ENCODE data around the gene ARID1B.

ARID1B gene

GRCh38 chr6:157096105-157096504 is 318.9 kb downstream of the ARID1B start:
- Histone ChIP-seq H3K27ac (ENCODE audit: low read depth, low read length) (no peak overlapping the region), H3K9me3 (ENCODE audit: insufficient read depth, low read depth, low read length) (no peaks in the 10 kb centered on the region), H3K9ac (ENCODE audit: low read depth, low read length) (no peak overlapping the region), H3K27me3 (ENCODE audit: insufficient read depth, low read length) (no peaks in the 10 kb centered on the region), H3K36me3 (ENCODE audit: insufficient read depth, low read length) (peaks cover 7% of the 10 kb centered on the region; the same call in 1 of the 2 replicates), H3K4me1 (ENCODE audit: insufficient read depth, low read length) (peaks cover 17% of the 10 kb centered on the region), H3K4me3 (ENCODE audit: low read length) (no peak overlapping the region)
- WGBS: 93% methylated on average over 6 of the region's 6 CpGs

- Histone ChIP-seq H3K9me3 (ENCODE audit: insufficient read depth, low read depth, low read length) (no peaks in the 10 kb centered on the region), H3K27ac (ENCODE audit: low read depth, low read length) (no peak overlapping the region), H3K4me3 (ENCODE audit: low read length) (no peak overlapping the region), H3K36me3 (ENCODE audit: insufficient read depth, low read length) (peaks cover 7% of the 10 kb centered on the region; the same call in 1 of the 2 replicates), H3K27me3 (ENCODE audit: insufficient read depth, low read length) (no peaks in the 10 kb centered on the region), H3K4me1 (ENCODE audit: insufficient read depth, low read length) (peaks cover 13% of the 10 kb centered on the region), H3K9ac (ENCODE audit: low read depth, low read length) (no peak overlapping the region)
- WGBS: 96% methylated on average over 5 of the region's 7 CpGs
Observed at GRCh38 chr6:157096522-157096921, 319.3 kb downstream of the ARID1B start.

GRCh38 chr6:157097255-157097955 is 320.2 kb downstream of the ARID1B start:
- H3K9me3 ChIP-seq (ENCODE audit: insufficient read depth, low read depth, low read length): no peaks in the 10 kb centered on the region
- no peak overlapping the region for H3K27ac ChIP-seq (ENCODE audit: low read depth, low read length)
- 94% methylated on average over 16 of the region's 16 CpGs for WGBS
- H3K4me1 ChIP-seq (ENCODE audit: insufficient read depth, low read length): peaks cover 4% of the 10 kb centered on the region
- H3K9ac ChIP-seq (ENCODE audit: low read depth, low read length): no peak overlapping the region
- H3K36me3 ChIP-seq (ENCODE audit: insufficient read depth, low read length): peaks cover 7% of the 10 kb centered on the region; the same call in 1 of the 2 replicates
- no peak overlapping the region for H3K4me3 ChIP-seq (ENCODE audit: low read length)
- H3K27me3 ChIP-seq (ENCODE audit: insufficient read depth, low read length): no peaks in the 10 kb centered on the region

- no peaks in the 10 kb centered on the region for H3K36me3 ChIP-seq (ENCODE audit: insufficient read depth, low read length)
- no peaks in the 10 kb centered on the region; the same call in 1 of the 2 replicates for H3K4me1 ChIP-seq (ENCODE audit: insufficient read depth, low read length)
- no peak overlapping the region for H3K4me3 ChIP-seq (ENCODE audit: low read length)
- WGBS: 82% methylated on average over 8 of the region's 8 CpGs
- H3K27me3 ChIP-seq (ENCODE audit: insufficient read depth, low read length): no peaks in the 10 kb centered on the region
- no peaks in the 10 kb centered on the region for H3K9me3 ChIP-seq (ENCODE audit: insufficient read depth, low read depth, low read length)
- H3K27ac ChIP-seq (ENCODE audit: low read depth, low read length): no peak overlapping the region
- H3K9ac ChIP-seq (ENCODE audit: low read depth, low read length): no peak overlapping the region
Observed at GRCh38 chr6:157098999-157099398, 321.8 kb downstream of the ARID1B start.

- H3K4me1 ChIP-seq (ENCODE audit: insufficient read depth, low read length): no peaks in the 10 kb centered on the region; the same call in 1 of the 2 replicates
- no peak overlapping the region for H3K4me3 ChIP-seq (ENCODE audit: low read length)
- H3K9me3 ChIP-seq (ENCODE audit: insufficient read depth, low read depth, low read length): no peaks in the 10 kb centered on the region
- 93% methylated on average over 7 of the region's 7 CpGs for WGBS
- H3K27ac ChIP-seq (ENCODE audit: low read depth, low read length): no peak overlapping the region
- H3K9ac ChIP-seq (ENCODE audit: low read depth, low read length): no peak overlapping the region
- H3K36me3 ChIP-seq (ENCODE audit: insufficient read depth, low read length): no peaks in the 10 kb centered on the region
- no peaks in the 10 kb centered on the region for H3K27me3 ChIP-seq (ENCODE audit: insufficient read depth, low read length)
Observed at GRCh38 chr6:157099912-157100593, 322.9 kb downstream of the ARID1B start.

GRCh38 chr6:157101166-157101565 is 324.0 kb downstream of the ARID1B start:
- Histone ChIP-seq H3K36me3 (ENCODE audit: insufficient read depth, low read length) (no peaks in the 10 kb centered on the region), H3K27ac (ENCODE audit: low read depth, low read length) (no peak overlapping the region), H3K4me1 (ENCODE audit: insufficient read depth, low read length) (no peaks in the 10 kb centered on the region), H3K27me3 (ENCODE audit: insufficient read depth, low read length) (no peaks in the 10 kb centered on the region), H3K9ac (ENCODE audit: low read depth, low read length) (no peak overlapping the region), H3K4me3 (ENCODE audit: low read length) (no peak overlapping the region), H3K9me3 (ENCODE audit: insufficient read depth, low read depth, low read length) (no peaks in the 10 kb centered on the region)
- WGBS: 95% methylated on average over 1 of the region's 1 CpG

- H3K9me3 ChIP-seq (ENCODE audit: insufficient read depth, low read depth, low read length): no peaks in the 10 kb centered on the region
- H3K27me3 ChIP-seq (ENCODE audit: insufficient read depth, low read length): no peaks in the 10 kb centered on the region
- no peaks in the 10 kb centered on the region for H3K36me3 ChIP-seq (ENCODE audit: insufficient read depth, low read length)
- no peak overlapping the region for H3K4me3 ChIP-seq (ENCODE audit: low read length)
- H3K4me1 ChIP-seq (ENCODE audit: insufficient read depth, low read length): no peaks in the 10 kb centered on the region
- WGBS: no CpG with 5 or more reads among the region's 1 CpG
- H3K27ac ChIP-seq (ENCODE audit: low read depth, low read length): no peak overlapping the region
- H3K9ac ChIP-seq (ENCODE audit: low read depth, low read length): no peak overlapping the region
Observed at GRCh38 chr6:157104803-157105202, 327.6 kb downstream of the ARID1B start.

- Histone ChIP-seq H3K36me3 (ENCODE audit: insufficient read depth, low read length) (peaks cover 4% of the 10 kb centered on the region; the same call in 1 of the 2 replicates), H3K4me3 (ENCODE audit: low read length) (no peak overlapping the region), H3K9me3 (ENCODE audit: insufficient read depth, low read depth, low read length) (no peaks in the 10 kb centered on the region), H3K27me3 (ENCODE audit: insufficient read depth, low read length) (no peaks in the 10 kb centered on the region), H3K27ac (ENCODE audit: low read depth, low read length) (no peak overlapping the region), H3K9ac (ENCODE audit: low read depth, low read length) (no peak overlapping the region), H3K4me1 (ENCODE audit: insufficient read depth, low read length) (no peaks in the 10 kb centered on the region)
- 96% methylated on average over 2 of the region's 2 CpGs for WGBS
Observed at GRCh38 chr6:157106487-157106886, 329.3 kb downstream of the ARID1B start.

GRCh38 chr6:157107571-157107914 is 330.4 kb downstream of the ARID1B start:
- Histone ChIP-seq H3K4me1 (ENCODE audit: insufficient read depth, low read length) (no peaks in the 10 kb centered on the region), H3K27ac (ENCODE audit: low read depth, low read length) (no peak overlapping the region), H3K27me3 (ENCODE audit: insufficient read depth, low read length) (no peaks in the 10 kb centered on the region), H3K9me3 (ENCODE audit: insufficient read depth, low read depth, low read length) (no peaks in the 10 kb centered on the region), H3K36me3 (ENCODE audit: insufficient read depth, low read length) (peaks cover 11% of the 10 kb centered on the region; the same call in 1 of the 2 replicates), H3K4me3 (ENCODE audit: low read length) (no peak overlapping the region), H3K9ac (ENCODE audit: low read depth, low read length) (no peak overlapping the region)
- WGBS: 98% methylated on average over 3 of the region's 4 CpGs

- peaks cover 11% of the 10 kb centered on the region; the same call in 1 of the 2 replicates for H3K36me3 ChIP-seq (ENCODE audit: insufficient read depth, low read length)
- no peaks in the 10 kb centered on the region for H3K9me3 ChIP-seq (ENCODE audit: insufficient read depth, low read depth, low read length)
- no peaks in the 10 kb centered on the region for H3K27me3 ChIP-seq (ENCODE audit: insufficient read depth, low read length)
- 94% methylated on average over 6 of the region's 6 CpGs for WGBS
- no peaks in the 10 kb centered on the region for H3K4me1 ChIP-seq (ENCODE audit: insufficient read depth, low read length)
- no peak overlapping the region for H3K9ac ChIP-seq (ENCODE audit: low read depth, low read length)
- H3K27ac ChIP-seq (ENCODE audit: low read depth, low read length): no peak overlapping the region
- no peak overlapping the region for H3K4me3 ChIP-seq (ENCODE audit: low read length)
Observed at GRCh38 chr6:157107915-157108651, 330.9 kb downstream of the ARID1B start.

GRCh38 chr6:157108923-157109322 is 331.7 kb downstream of the ARID1B start:
- H3K36me3 ChIP-seq (ENCODE audit: insufficient read depth, low read length): peaks cover 11% of the 10 kb centered on the region; the same call in 1 of the 2 replicates
- no peaks in the 10 kb centered on the region for H3K9me3 ChIP-seq (ENCODE audit: insufficient read depth, low read depth, low read length)
- H3K27me3 ChIP-seq (ENCODE audit: insufficient read depth, low read length): no peaks in the 10 kb centered on the region
- H3K9ac ChIP-seq (ENCODE audit: low read depth, low read length): no peak overlapping the region
- WGBS: 94% methylated on average over 7 of the region's 7 CpGs
- H3K4me1 ChIP-seq (ENCODE audit: insufficient read depth, low read length): no peaks in the 10 kb centered on the region
- no peak overlapping the region for H3K27ac ChIP-seq (ENCODE audit: low read depth, low read length)
- H3K4me3 ChIP-seq (ENCODE audit: low read length): no peak overlapping the region

All from HUES64 (cell line).